Gastroesophageal sphincter (tissue), 4 donors: ENCODE measurements around the gene DYRK2. TPM values are rescaled to one million over a fixed set of nuclear protein-coding genes. Genes with fewer than 3 reads are reported as not detected.
A peak's percentile ranks its signal among the peaks of the same experiment; 100 is the strongest.

Source experiments
- ATAC-seq: fragments of 150-250 bp; one replicate; pipeline ENCODE4 v1.9.1; 2016; ENCODE audit warnings: mild to moderate bottlenecking, moderate library complexity
- H3K27ac ChIP-seq, 4 donors: fragments of 200-600 bp; sonication (generic) in 3 of 4; 1 replicate in 3 of 4; 2 replicates in 1 of 4; pipeline ENCODE4 v1.5.1; 2016 to 2019
- H3K27me3 ChIP-seq: fragments of 200-600 bp; sonication (generic); one replicate; pipeline ENCODE4 v1.5.1; 2019
- H3K36me3 ChIP-seq, 2 donors: fragments of 200-600 bp; sonication (generic); one replicate each; pipeline ENCODE4 v1.5.1; 2019; ENCODE audit warnings: control low read depth in 1 of 2
- H3K4me1 ChIP-seq, 3 donors: fragments of 200-600 bp; sonication (generic); 1 replicate in 2 of 3; 2 replicates in 1 of 3; pipeline ENCODE4 v1.5.1; 2016 to 2019; ENCODE audit warnings: control low read depth in 2 of 3
- H3K4me3 ChIP-seq, 2 donors: fragments of 200-600 bp; sonication (generic); one replicate each; pipeline ENCODE4 v1.5.1; 2019; ENCODE audit warnings: mild to moderate bottlenecking in 1 of 2, moderate library complexity in 1 of 2
- H3K9me3 ChIP-seq, 3 donors: fragments of 200-600 bp; sonication (generic); one replicate each; pipeline ENCODE4 v1.5.1; 2017 to 2019; ENCODE audit warnings: control low read depth in 2 of 3
- CTCF ChIP-seq, 4 experiments: fragments of 200-600 bp in 2 of 4; fragments of 450-650 bp in 2 of 4; sonication (generic) in 1 of 4; IDR thresholded peaks; one replicate each; pipeline ENCODE4 v1.5.1; 2017 to 2019; ENCODE audit warnings: antibody characterized with exemption in 4 of 4, mild to moderate bottlenecking in 2 of 4, moderate library complexity in 2 of 4
- EP300 ChIP-seq: sonication (generic); formaldehyde crosslinking; IDR thresholded peaks from one replicate; pipeline ENCODE4 v1.6.1; 2017; ENCODE audit warnings: antibody characterized with exemption, mild to moderate bottlenecking
- POLR2A ChIP-seq, 2 donors: fragments of 450-650 bp; IDR thresholded peaks; one replicate each; pipeline ENCODE4 v1.6.1; 2017; ENCODE audit warnings: antibody characterized with exemption in 2 of 2, mild to moderate bottlenecking in 2 of 2, moderate library complexity in 1 of 2
- POLR2AphosphoS5 ChIP-seq: sonication (generic); formaldehyde crosslinking; IDR thresholded peaks from one replicate; pipeline ENCODE4 v1.6.1; 2017; ENCODE audit warnings: antibody characterized with exemption
- WGBS, 2 donors: methylation state at CpG; one replicate each; pipeline ENCODE4 v1.1.5; 2018; ENCODE audit warnings: low coverage in 1 of 2; 5-methylcytosine and 5-hydroxymethylcytosine counted together
- total RNA-seq, 4 donors: library from RNA; depleted of rRNA; stranded (reverse); fragments of >200 nt; gene quantifications; one replicate each; pipeline ENCODE4 v1.1.0, GENCODE V29; 2016

The DYRK2 gene
- total RNA-seq, 4 donors from 2014 or later, result 24.0 to 58.2 (median 32.2) TPM

GRCh38 chr12:67705394-67706370 lies 57.1 kb downstream of the DYRK2 start:
- H3K4me3 ChIP-seq, result no peak overlapping the region
- H3K9me3 ChIP-seq, result no peaks in the 10 kb centered on the region
- H3K36me3 ChIP-seq, result no peaks in the 10 kb centered on the region
- H3K27ac ChIP-seq, result no peak overlapping the region
- H3K4me1 ChIP-seq, result no peaks in the 10 kb centered on the region
- no peaks in the 10 kb centered on the region for H3K27me3 ChIP-seq
- WGBS, 2 donors, result 52 to 57% methylated on average over 6 of the region's 6 CpGs
- TF ChIP-seq POLR2A (IDR thresholded peaks at IDR 0.05), result no peak
- TF ChIP-seq POLR2AphosphoS5, result no peak
- no peak for TF ChIP-seq CTCF (IDR thresholded peaks at IDR 0.05)
- TF ChIP-seq EP300, result no peak
- ATAC-seq, result no peak

DNA sequence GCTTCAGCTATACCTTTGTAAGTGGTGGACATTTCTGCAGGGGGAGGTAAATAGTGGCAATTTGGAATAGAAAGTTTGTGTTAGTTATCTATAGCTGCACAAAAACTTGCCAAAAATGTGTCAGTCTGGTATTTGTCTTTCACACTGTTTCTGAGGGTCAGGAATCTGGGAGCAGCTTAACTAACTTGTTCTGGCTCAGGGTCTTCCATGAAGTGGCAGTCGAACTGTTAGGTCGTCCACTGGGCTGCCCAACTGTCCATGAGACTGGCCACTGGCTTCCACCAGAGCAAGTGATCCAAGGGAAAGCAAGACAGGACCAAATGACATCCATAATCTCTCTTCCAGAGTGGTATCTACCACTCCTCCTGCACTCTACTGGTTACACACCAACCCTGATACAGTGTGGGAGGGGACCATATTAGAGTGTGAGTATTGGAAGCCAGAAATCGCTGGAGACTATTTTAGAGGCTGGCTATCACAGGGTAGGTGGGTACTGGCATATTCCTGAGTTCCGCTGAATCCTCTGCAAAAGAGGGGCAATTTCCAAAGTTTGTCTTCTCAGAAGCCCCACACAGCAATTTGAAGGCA lies 60.9 kb downstream of the DYRK2 start:
- no peak overlapping the region for H3K27ac ChIP-seq
- WGBS, 2 donors, result 60 to 93% methylated on average over 1 to 2 of the region's 4 CpGs

DNA sequence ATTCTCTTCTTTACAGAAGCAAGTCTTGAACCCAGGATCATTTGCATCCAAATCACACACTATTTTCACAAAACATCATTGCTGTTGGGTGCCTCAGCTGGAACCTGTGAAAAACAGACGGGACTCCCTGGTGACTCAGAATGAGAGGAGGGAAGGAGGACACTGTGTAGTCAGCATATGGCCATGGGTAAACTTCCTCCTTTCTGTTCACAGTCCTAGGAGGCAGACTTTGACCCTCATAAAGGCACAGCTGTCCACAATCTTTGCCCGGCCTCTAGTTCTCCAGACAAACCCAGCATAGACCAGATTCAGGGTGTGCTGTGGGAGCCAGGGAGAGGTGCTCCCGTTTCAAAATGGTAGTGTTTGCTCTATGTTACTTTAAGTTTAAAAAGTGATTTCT lies 62.0 kb downstream of the DYRK2 start:
- peak; percentile 57 for ATAC-seq
- 69 to 83% methylated on average over 2 of the region's 3 CpGs for WGBS, 2 donors
- H3K9me3 ChIP-seq, result no peaks in the 10 kb centered on the region

More for the DNA sequence above, 60.9 kb downstream of the DYRK2 start:
- H3K27me3 ChIP-seq, result no peaks in the 10 kb centered on the region
- no peaks in the 10 kb centered on the region for H3K4me1 ChIP-seq
- no peak for ATAC-seq
- no peak overlapping the region for H3K4me3 ChIP-seq
- TF ChIP-seq EP300 (no peak), CTCF (IDR thresholded peaks at IDR 0.05) (no peak), POLR2A (IDR thresholded peaks at IDR 0.05) (no peak), POLR2AphosphoS5 (no peak)
- no peaks in the 10 kb centered on the region for H3K9me3 ChIP-seq
- H3K36me3 ChIP-seq, result no peaks in the 10 kb centered on the region

GRCh38 chr12:67712011-67712410 lies 63.5 kb downstream of the DYRK2 start:
- no peak overlapping the region for H3K27ac ChIP-seq
- no peaks in the 10 kb centered on the region for H3K4me1 ChIP-seq
- H3K36me3 ChIP-seq, result no peaks in the 10 kb centered on the region
- 100% methylated on average over 1 of the region's 1 CpG; no CpG with 5 or more reads in 1 of the 2 donors for WGBS, 2 donors
- no peak for TF ChIP-seq EP300
- no peak for TF ChIP-seq CTCF (IDR thresholded peaks at IDR 0.05)
- TF ChIP-seq POLR2AphosphoS5, result no peak
- TF ChIP-seq POLR2A (IDR thresholded peaks at IDR 0.05), result no peak
- ATAC-seq, result no peak
- no peak overlapping the region for H3K4me3 ChIP-seq
- no peaks in the 10 kb centered on the region for H3K27me3 ChIP-seq
- no peaks in the 10 kb centered on the region for H3K9me3 ChIP-seq

More for the DNA sequence above, 62.0 kb downstream of the DYRK2 start:
- no peak for TF ChIP-seq POLR2A (IDR thresholded peaks at IDR 0.05)
- TF ChIP-seq POLR2AphosphoS5, result no peak
- no peak for TF ChIP-seq CTCF (IDR thresholded peaks at IDR 0.05)
- TF ChIP-seq EP300, result no peak
- Histone ChIP-seq H3K4me1 (no peaks in the 10 kb centered on the region), H3K36me3 (no peaks in the 10 kb centered on the region), H3K4me3 (no peak overlapping the region), H3K27me3 (no peaks in the 10 kb centered on the region), H3K27ac (no peak overlapping the region)
